Measurements from ENCODE around the gene BCAS1. TPM values are rescaled to one million over a fixed set of nuclear protein-coding genes. Genes with fewer than 3 reads are reported as not detected.

Gene BCAS1
- total RNA-seq, 4 donors from 2014 or later: 0.32 TPM; not detected in 3

- no peak for DNase-seq
- intact Hi-C loops (cut with DNase I; ENCODE audit: low total_unique reads): no loop called here
- no peaks in the 10 kb centered on the region for H3K9me3 ChIP-seq
- in situ Hi-C loops (cut with MboI; ENCODE audit: low sequenced_read_pairs in 4 of 4): no loop called here
- ATAC-seq: no peak
- H3K27ac ChIP-seq: no peak overlapping the region
- H3K4me1 ChIP-seq: no peaks in the 10 kb centered on the region
- H3K27me3 ChIP-seq: no peaks in the 10 kb centered on the region
- no peaks in the 10 kb centered on the region for H3K36me3 ChIP-seq
- no peak overlapping the region for H3K4me3 ChIP-seq
- TF ChIP-seq, protein P1, sequence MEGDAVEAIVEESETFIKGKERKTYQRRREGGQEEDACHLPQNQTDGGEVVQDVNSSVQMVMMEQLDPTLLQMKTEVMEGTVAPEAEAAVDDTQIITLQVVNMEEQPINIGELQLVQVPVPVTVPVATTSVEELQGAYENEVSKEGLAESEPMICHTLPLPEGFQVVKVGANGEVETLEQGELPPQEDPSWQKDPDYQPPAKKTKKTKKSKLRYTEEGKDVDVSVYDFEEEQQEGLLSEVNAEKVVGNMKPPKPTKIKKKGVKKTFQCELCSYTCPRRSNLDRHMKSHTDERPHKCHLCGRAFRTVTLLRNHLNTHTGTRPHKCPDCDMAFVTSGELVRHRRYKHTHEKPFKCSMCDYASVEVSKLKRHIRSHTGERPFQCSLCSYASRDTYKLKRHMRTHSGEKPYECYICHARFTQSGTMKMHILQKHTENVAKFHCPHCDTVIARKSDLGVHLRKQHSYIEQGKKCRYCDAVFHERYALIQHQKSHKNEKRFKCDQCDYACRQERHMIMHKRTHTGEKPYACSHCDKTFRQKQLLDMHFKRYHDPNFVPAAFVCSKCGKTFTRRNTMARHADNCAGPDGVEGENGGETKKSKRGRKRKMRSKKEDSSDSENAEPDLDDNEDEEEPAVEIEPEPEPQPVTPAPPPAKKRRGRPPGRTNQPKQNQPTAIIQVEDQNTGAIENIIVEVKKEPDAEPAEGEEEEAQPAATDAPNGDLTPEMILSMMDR (IDR thresholded peaks at IDR 0.05 in 4 of 5, conservative IDR thresholded peaks at IDR 0.05 in 1 of 5): no peak
- TF ChIP-seq POLR2A (IDR thresholded peaks at IDR 0.05): no peak
These were observed 73.6 kb downstream of the BCAS1 start for GRCh38 chr20:53996584-53997486.

DNA sequence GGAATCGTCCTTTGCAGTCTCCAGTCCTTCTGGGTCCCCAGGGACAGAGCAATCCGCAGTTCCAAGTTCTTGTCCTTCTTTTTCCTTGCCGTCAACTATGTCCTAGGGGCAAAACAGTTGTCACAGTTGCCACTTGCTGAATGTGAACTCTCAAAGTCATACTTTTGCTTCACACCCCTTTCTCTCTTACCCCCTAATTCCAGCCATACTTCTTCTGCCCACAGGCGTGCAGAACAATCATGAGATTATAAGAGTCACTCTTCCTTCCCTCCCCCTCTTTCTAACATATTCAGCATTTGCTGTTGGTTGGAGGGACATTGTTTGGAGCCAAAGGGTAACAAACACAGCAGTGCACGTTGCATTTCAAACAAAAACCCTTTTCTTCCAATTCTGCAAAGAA lies 74.4 kb downstream of the BCAS1 start:
- intact Hi-C loops (cut with DNase I; ENCODE audit: low total_unique reads): no loop called here
- DNase-seq: no peak
- no peaks in the 10 kb centered on the region for H3K27me3 ChIP-seq
- no peaks in the 10 kb centered on the region for H3K36me3 ChIP-seq
- in situ Hi-C loops (cut with MboI; ENCODE audit: low sequenced_read_pairs in 4 of 4): no loop called here
- no peak for ATAC-seq
- TF ChIP-seq, protein P1 (IDR thresholded peaks at IDR 0.05 in 4 of 5, conservative IDR thresholded peaks at IDR 0.05 in 1 of 5): no peak
- TF ChIP-seq POLR2A (IDR thresholded peaks at IDR 0.05): no peak
- H3K4me3 ChIP-seq: no peak overlapping the region
- H3K9me3 ChIP-seq: no peaks in the 10 kb centered on the region
- no peaks in the 10 kb centered on the region for H3K4me1 ChIP-seq
- H3K27ac ChIP-seq: no peak overlapping the region

- Histone ChIP-seq H3K36me3 (no peaks in the 10 kb centered on the region), H3K27ac (no peak overlapping the region), H3K27me3 (no peaks in the 10 kb centered on the region), H3K4me3 (no peak overlapping the region), H3K9me3 (no peaks in the 10 kb centered on the region), H3K4me1 (no peaks in the 10 kb centered on the region)
- DNase-seq: no peak
- no peak for TF ChIP-seq POLR2A (IDR thresholded peaks at IDR 0.05)
- TF ChIP-seq, protein P1 (IDR thresholded peaks at IDR 0.05 in 4 of 5, conservative IDR thresholded peaks at IDR 0.05 in 1 of 5): no peak
- ATAC-seq: no peak
- in situ Hi-C loops (cut with MboI; ENCODE audit: low sequenced_read_pairs in 4 of 4) (no loop called here), intact Hi-C loops (cut with DNase I; ENCODE audit: low total_unique reads) (no loop called here)
These were observed 76.3 kb downstream of the BCAS1 start for GRCh38 chr20:53994088-53994487.

DNA sequence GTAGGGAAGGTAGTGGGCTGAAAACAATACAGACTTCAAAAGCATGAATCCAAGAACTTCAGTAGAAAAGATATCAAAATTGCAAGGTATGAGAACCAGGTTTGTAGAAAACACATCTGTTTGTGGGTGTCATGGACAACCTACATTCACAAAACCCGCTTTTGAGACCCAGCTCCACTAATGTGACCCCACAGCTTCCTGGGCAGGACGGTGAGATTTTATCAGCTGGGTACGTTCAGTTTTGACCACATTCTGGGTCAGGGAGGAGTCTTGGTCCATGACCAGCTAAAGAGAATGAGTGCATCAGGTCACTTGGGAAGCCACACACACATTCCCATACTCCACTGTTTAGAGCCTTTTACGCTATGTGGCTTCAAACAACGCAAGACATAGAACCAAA lies 77.1 kb downstream of the BCAS1 start:
- H3K9me3 ChIP-seq: no peaks in the 10 kb centered on the region
- in situ Hi-C loops (cut with MboI; ENCODE audit: low sequenced_read_pairs in 4 of 4) (no loop called here), intact Hi-C loops (cut with DNase I; ENCODE audit: low total_unique reads) (no loop called here)
- no peak overlapping the region for H3K4me3 ChIP-seq
- TF ChIP-seq, protein P1 (IDR thresholded peaks at IDR 0.05 in 4 of 5, conservative IDR thresholded peaks at IDR 0.05 in 1 of 5): no peak
- no peak for TF ChIP-seq POLR2A (IDR thresholded peaks at IDR 0.05)
- no peaks in the 10 kb centered on the region for H3K36me3 ChIP-seq
- H3K27ac ChIP-seq: no peak overlapping the region
- DNase-seq: no peak
- H3K4me1 ChIP-seq: no peaks in the 10 kb centered on the region
- H3K27me3 ChIP-seq: no peaks in the 10 kb centered on the region
- no peak for ATAC-seq
